Measurements from ENCODE around the gene OR1I1.

DNA sequence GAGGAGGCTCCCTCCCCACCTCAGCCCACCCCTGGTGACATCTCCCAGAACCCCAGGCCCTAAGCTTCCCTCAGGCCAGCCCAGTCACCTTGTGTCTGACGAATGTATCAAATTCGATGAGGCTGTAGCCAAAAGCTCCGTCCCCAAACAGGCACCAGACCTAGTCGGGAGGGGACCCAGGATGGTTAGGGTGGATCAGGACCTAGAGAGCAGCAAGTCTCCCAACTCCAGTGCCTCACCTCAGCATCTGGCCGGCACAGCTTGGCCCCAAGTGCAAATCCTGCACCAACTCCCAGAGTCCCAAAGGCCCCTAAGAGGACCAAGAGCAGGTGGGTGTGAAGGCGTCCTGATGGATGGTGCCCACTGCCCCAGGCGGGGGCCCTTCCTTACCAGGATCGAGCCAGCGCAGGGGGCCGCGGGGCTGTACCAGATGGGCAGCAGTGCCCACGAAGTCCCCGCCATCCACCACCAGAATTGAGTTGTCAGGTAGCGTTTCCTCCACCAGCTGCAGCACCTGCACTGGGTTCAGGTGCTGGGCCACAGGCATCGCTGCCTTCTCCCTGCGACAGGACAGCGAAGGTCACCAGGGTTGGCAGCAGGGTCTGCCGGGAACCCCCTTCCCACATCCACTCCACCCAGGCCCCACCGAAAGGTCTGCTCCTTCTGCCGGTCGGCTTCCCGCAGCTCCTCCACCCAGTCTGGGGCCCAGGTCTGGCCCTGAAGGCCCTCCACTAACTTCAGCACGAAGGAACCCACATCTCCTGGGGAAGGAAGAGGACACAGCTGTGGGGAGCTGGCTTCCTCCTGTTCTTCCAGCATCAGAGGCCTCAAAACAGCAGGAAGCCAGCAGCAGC lies 34.0 kb downstream of the OR1I1 start:
- TF ChIP-seq, protein P1, sequence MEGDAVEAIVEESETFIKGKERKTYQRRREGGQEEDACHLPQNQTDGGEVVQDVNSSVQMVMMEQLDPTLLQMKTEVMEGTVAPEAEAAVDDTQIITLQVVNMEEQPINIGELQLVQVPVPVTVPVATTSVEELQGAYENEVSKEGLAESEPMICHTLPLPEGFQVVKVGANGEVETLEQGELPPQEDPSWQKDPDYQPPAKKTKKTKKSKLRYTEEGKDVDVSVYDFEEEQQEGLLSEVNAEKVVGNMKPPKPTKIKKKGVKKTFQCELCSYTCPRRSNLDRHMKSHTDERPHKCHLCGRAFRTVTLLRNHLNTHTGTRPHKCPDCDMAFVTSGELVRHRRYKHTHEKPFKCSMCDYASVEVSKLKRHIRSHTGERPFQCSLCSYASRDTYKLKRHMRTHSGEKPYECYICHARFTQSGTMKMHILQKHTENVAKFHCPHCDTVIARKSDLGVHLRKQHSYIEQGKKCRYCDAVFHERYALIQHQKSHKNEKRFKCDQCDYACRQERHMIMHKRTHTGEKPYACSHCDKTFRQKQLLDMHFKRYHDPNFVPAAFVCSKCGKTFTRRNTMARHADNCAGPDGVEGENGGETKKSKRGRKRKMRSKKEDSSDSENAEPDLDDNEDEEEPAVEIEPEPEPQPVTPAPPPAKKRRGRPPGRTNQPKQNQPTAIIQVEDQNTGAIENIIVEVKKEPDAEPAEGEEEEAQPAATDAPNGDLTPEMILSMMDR (IDR thresholded peaks at IDR 0.05; ENCODE audit: insufficient read depth, low read length): no peak
- no peak for TF ChIP-seq SPI1 (IDR thresholded peaks at IDR 0.05; ENCODE audit: borderline replicate concordance, low read depth)
